HepG2 (cell line): Measurements from ENCODE around the gene ATP1A1. TPM values are rescaled to one million over a fixed set of nuclear protein-coding genes. Genes with fewer than 3 reads are reported as not detected.
A peak's percentile ranks its signal among the peaks of the same experiment; 100 is the strongest.

Experiments
- ATAC-seq: fragments of 200-7000 bp; cut with Tn5 transposase; 3 replicates; pipeline ENCODE4 v1.9.1; 2020; ENCODE audit warnings: mild to moderate bottlenecking, moderate library complexity
- BruUV-seq: library from RNA; stranded (reverse); fragments of 400-500 nt; replicated peaks from 2 replicates; lab custom pipeline; 2021; lab: Mats Ljungman, UMichigan
- CTCF ChIA-PET: fragments of 300-600 bp; formaldehyde crosslinking; extraction: SDS; loops from one replicate; lab custom pipeline; 2021; ENCODE audit warnings: low total read pairs, inconsistent platforms, low intra/inter-chr PET ratio; lab: Yijun Ruan, JAX
- POLR2A ChIA-PET: fragments of 350-600 bp; sonication (Branson Sonifier 250); formaldehyde crosslinking; loops from one replicate; lab custom pipeline; 2020; ENCODE audit warnings: antibody characterized with exemption, inconsistent platforms; lab: Yijun Ruan, JAX
- DNase-seq: peaks from one replicate; pipeline ENCODE4 v3.0.0-alpha.2; 2015; ENCODE audit warnings: low spot score
- FAIRE-seq: peaks from 3 replicates; lab custom pipeline; 2011; peaks lifted over from hg19 to GRCh38; lab: Jason Lieb, UNC
- H2AFZ ChIP-seq: one replicate; pipeline ENCODE4 v1.6.1; 2011; ENCODE audit warnings: low read length, inconsistent platforms
- H3K27ac ChIP-seq: fragments of 300-600 bp; 3 replicates; pipeline ENCODE4 v1.8.0; 2011; ENCODE audit warnings: mixed run types, mild to moderate bottlenecking, mixed read lengths, low read length, inconsistent platforms; ENCODE audit not compliant: insufficient read depth; ENCODE audit errors: extremely low read length
- H3K27me3 ChIP-seq, 2 experiments: fragments of 200-600 bp in 1 of 2; 2 replicates in 1 of 2; 3 replicates in 1 of 2; pipeline versions ENCODE4 v1.6.0 to v1.8.0; 2011; ENCODE audit warnings: low read length in 2 of 2, mild to moderate bottlenecking in 2 of 2, moderate library complexity in 2 of 2, inconsistent platforms in 1 of 2; ENCODE audit not compliant: insufficient read depth in 2 of 2, control insufficient read depth in 1 of 2
- H3K36me3 ChIP-seq, 2 experiments: fragments of 200-600 bp in 1 of 2; replicated peaks in 1 of 2; 2 replicates in 1 of 2; 3 replicates in 1 of 2; pipeline versions ENCODE4 v1.5.1 to v1.8.0; 2011; ENCODE audit warnings: low read length in 2 of 2, inconsistent platforms in 1 of 2; ENCODE audit not compliant: insufficient read depth in 2 of 2, control insufficient read depth in 1 of 2
- H3K4me1 ChIP-seq: 2 replicates; pipeline ENCODE4 v1.5.1; 2012; ENCODE audit warnings: low read length, inconsistent platforms; ENCODE audit not compliant: insufficient read depth
- H3K4me2 ChIP-seq: 2 replicates; pipeline ENCODE4 v1.6.0; 2011; ENCODE audit warnings: low read depth, low read length, inconsistent platforms
- H3K4me3 ChIP-seq, 3 experiments: fragments of 200-600 bp in 1 of 3; sonication (generic), shearing (Covaris generic) in 1 of 3; replicated peaks in 1 of 3; 2 replicates each; pipeline ENCODE4 v1.5.1; 2011 to 2016; ENCODE audit warnings: low read length in 3 of 3, inconsistent platforms in 2 of 3, low read depth in 2 of 3, mild to moderate bottlenecking in 2 of 3, control low read depth in 1 of 3, mixed read lengths in 1 of 3; ENCODE audit not compliant: insufficient read depth in 1 of 3
- H3K79me2 ChIP-seq: one replicate; pipeline ENCODE4 v1.6.1; 2011; ENCODE audit warnings: low read length, inconsistent platforms; ENCODE audit not compliant: insufficient read depth
- H3K9ac ChIP-seq: 2 replicates; pipeline ENCODE4 v1.6.0; 2011; ENCODE audit warnings: mild to moderate bottlenecking, low read depth, low read length, inconsistent platforms; ENCODE audit not compliant: insufficient read depth
- H3K9me3 ChIP-seq: 2 replicates; pipeline ENCODE4 v1.5.1; 2012; ENCODE audit warnings: mild to moderate bottlenecking, low read length
- H4K20me1 ChIP-seq: 2 replicates; pipeline ENCODE4 v1.6.0; 2011; ENCODE audit warnings: inconsistent platforms, mild to moderate bottlenecking, low read length, moderate library complexity; ENCODE audit not compliant: insufficient read depth
- KDM2A ChIP-seq: sonication (generic); formaldehyde crosslinking; IDR thresholded peaks from 2 replicates; pipeline ENCODE4 v1.4.0; 2020; ENCODE audit warnings: low read depth, missing genetic modification reagents, borderline replicate concordance
- RBM22 ChIP-seq: fragments of 200-400 bp; formaldehyde crosslinking; optimal IDR thresholded peaks from 2 replicates; pipeline ENCODE3; 2017; ENCODE audit warnings: mild to moderate bottlenecking, low read length, moderate library complexity
- REXO4 ChIP-seq: sonication (generic); formaldehyde crosslinking; IDR thresholded peaks from 2 replicates; pipeline ENCODE4 v1.8.0; 2022; ENCODE audit warnings: missing genetic modification reagents, mild to moderate bottlenecking, borderline replicate concordance
- SSRP1 ChIP-seq: IDR thresholded peaks from 2 replicates; pipeline ENCODE4 v1.6.1; 2016; ENCODE audit warnings: control low read depth
- SYNCRIP ChIP-seq: fragments of 200-400 bp; formaldehyde crosslinking; IDR thresholded peaks from 2 replicates; pipeline ENCODE4 v1.6.1; 2018; ENCODE audit warnings: mild to moderate bottlenecking, low read depth, low read length; ENCODE audit not compliant: insufficient read depth
- TAF1 ChIP-seq: sonication (generic); formaldehyde crosslinking; IDR thresholded peaks from 2 replicates; pipeline ENCODE4 v1.4.0; 2020; ENCODE audit warnings: missing genetic modification reagents
- ZNF317 ChIP-seq: sonication (generic); formaldehyde crosslinking; IDR thresholded peaks from 2 replicates; pipeline ENCODE4 v1.5.0; 2020; ENCODE audit warnings: mild to moderate bottlenecking, missing genetic modification reagents
- ZNF331 ChIP-seq: sonication (generic); formaldehyde crosslinking; IDR thresholded peaks from 2 replicates; pipeline ENCODE4 v1.4.0; 2020; ENCODE audit warnings: missing genetic modification reagents
- ZNF775 ChIP-seq: sonication (generic); formaldehyde crosslinking; IDR thresholded peaks from 2 replicates; pipeline ENCODE4 v1.4.0; 2020; ENCODE audit warnings: missing genetic modification reagents, mild to moderate bottlenecking, moderate library complexity, borderline replicate concordance
- WGBS: methylation state at CpG from one replicate; pipeline ENCODE4 v1.1.6; 2017; ENCODE audit warnings: low lambda C conversion rate; 5-methylcytosine and 5-hydroxymethylcytosine counted together
- in situ Hi-C: cut with HindIII; loops from 2 replicates; pipeline ENCODE4 v1.10.0; 2017; ENCODE audit warnings: low pct_unique_long_range_greater_than_20kb; ENCODE audit not compliant: extremely low pct_ligation_motif_present
- intact Hi-C: fragments of 100-400 bp; cut with micrococcal nuclease; formaldehyde crosslinking; loops from one replicate; pipeline ENCODE4 v1.10.0; 2022; ENCODE audit not compliant: unreplicated experiment
- polyA plus RNA-seq, 8 experiments: library from polyadenylated mRNA; depleted of rRNA in 3 of 8; stranded (reverse) in 7 of 8; unstranded in 1 of 8; fragments of >200 nt; fragmentation: Illumina TruSeq in 4 of 8; extraction: Trizol in 4 of 8; gene quantifications; 2 replicates each; pipeline versions ENCODE4 v1.2.1 to v1.2.3, GENCODE V29; 2011 to 2016; ENCODE audit warnings: low read depth in 4 of 8, missing spikeins in 1 of 8, mixed read lengths in 1 of 8; ENCODE audit not compliant: insufficient read depth in 1 of 8
- total RNA-seq, 5 experiments: library from RNA; depleted of rRNA; stranded (reverse); fragments of >200 nt; fragmentation: Illumina TruSeq; extraction: Trizol; gene quantifications; 2 replicates each; pipeline ENCODE4 v1.2.3, GENCODE V29; 2016; ENCODE audit warnings: low read depth in 1 of 5
- TF ChIP-seq, protein P1 (sequence below): sonication (generic); formaldehyde crosslinking; IDR thresholded peaks from 2 replicates; pipeline ENCODE4 v1.4.0; 2020; ENCODE audit warnings: missing genetic modification reagents

Gene ATP1A1
- total and polyA plus RNA-seq, 2 of the 13 experiments (the other 11 are each of a cell fraction or from before 2014, with no cell fraction given), result 280 to 705 TPM

DNA sequence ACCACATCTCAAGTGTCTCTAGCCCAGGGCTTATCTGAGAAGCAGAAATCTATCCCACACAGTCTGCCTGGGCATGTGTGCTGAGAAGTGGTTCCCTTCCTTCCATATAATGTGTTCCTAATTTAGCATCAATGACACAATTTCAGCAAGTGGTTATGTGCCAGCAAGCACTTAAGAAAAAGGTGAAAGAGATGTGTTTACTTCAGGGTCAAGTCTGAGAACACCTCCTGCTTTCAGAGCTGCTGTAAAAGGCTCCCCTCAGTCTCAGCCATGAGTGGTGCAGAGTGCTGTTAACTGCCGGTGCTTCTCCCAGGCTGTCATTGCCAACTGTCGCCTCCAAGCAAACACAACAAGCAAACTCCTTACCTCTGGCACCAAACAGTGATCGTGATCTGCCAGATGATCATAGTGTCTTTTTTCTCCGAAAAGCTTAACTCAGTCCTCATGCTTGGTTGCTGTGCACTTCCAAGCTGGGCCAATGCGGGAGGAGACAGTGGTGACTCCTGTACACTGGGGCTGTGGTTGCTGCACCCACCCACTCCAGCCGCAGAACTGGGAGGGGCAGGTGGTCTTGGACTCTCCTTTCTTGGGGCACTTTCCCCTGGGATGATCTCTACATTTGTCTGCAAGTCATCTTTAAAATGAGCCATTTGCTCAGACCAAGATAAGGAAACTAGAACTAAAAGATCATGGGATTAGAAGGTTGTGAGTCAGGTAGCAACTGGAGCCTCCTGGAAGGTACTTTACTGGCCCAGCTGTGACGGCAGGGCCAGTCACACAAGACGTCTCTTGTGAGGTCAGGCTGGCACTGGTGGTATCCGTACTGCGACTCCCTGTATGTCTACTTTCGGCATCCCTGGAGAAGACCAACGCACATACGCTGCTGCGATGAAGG, 32.4 kb downstream of the ATP1A1 start (continued):
- TF ChIP-seq SYNCRIP (no peak), KDM2A (CRISPR knock-in tag) (0 out of 2 replicates have a peak, but pooled peaks have one; percentile 25)
- TF ChIP-seq, all 625 proteins: peak for 4

DNA sequence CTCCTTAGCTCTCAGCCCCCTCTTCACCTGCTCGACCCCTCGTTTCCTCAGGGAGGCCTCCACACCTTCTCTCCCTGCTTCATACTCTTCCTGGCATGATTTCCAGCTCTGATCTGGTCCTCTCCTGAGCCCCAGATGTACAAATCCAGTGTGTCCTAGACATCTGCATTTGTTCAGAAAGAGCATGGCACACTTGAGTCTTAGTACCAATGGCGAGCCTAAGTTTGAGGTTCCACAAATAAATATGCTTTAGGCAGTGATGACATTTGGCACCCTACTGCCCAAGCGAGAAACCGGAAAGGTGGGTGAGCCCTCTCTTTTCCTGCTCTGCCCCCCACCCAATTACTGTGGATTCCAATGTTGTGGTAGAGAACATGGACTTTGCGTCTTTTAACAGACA, 34.0 kb downstream of the ATP1A1 start:
- ChIA-PET POLR2A (interaction anchor here (1.4 to 5.7 kb wide), 4 partner anchors 11 to 78 kb away, joined by 3 to 35 read pairs (median 6); no protein-coding TSS in a partner anchor), CTCF (no interaction called here)
- no TSS peak for BruUV-seq
- Histone ChIP-seq H3K79me2 (no peaks in the 10 kb centered on the region), H3K4me3 (no peak overlapping the region), H3K27me3 (no peaks in the 10 kb centered on the region), H2AFZ (no peak overlapping the region), H4K20me1 (no peaks in the 10 kb centered on the region), H3K9ac (no peak overlapping the region), H3K36me3 (peaks cover 28 to 53% of the 10 kb centered on the region in 2 experiments), H3K27ac (no peak overlapping the region), H3K9me3 (no peaks in the 10 kb centered on the region), H3K4me1 (peaks cover 13% of the 10 kb centered on the region), H3K4me2 (no peak overlapping the region)
- ATAC-seq (no peak), DNase-seq (no peak), FAIRE-seq (no peak)
- WGBS, result 97% methylated on average over 6 of the region's 6 CpGs
- in situ Hi-C loops, result loop anchor here (10.0 kb wide), 1 partner anchor 78 kb away; no protein-coding TSS in a partner anchor
- intact Hi-C loops, result no loop called here
- TF ChIP-seq, protein P1, sequence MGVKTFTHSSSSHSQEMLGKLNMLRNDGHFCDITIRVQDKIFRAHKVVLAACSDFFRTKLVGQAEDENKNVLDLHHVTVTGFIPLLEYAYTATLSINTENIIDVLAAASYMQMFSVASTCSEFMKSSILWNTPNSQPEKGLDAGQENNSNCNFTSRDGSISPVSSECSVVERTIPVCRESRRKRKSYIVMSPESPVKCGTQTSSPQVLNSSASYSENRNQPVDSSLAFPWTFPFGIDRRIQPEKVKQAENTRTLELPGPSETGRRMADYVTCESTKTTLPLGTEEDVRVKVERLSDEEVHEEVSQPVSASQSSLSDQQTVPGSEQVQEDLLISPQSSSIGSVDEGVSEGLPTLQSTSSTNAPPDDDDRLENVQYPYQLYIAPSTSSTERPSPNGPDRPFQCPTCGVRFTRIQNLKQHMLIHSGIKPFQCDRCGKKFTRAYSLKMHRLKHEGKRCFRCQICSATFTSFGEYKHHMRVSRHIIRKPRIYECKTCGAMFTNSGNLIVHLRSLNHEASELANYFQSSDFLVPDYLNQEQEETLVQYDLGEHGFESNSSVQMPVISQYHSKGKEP, result no peak
- TF ChIP-seq TAF1, result no peak
- TF ChIP-seq SSRP1 (CRISPR knock-in tag), result no peak
- no peak for TF ChIP-seq ZNF331
- TF ChIP-seq ZNF317 (CRISPR knock-in tag), result no peak
- TF ChIP-seq ZNF775 (CRISPR knock-in tag), result no peak
- peak; percentile 53 for TF ChIP-seq RBM22
- no peak for TF ChIP-seq REXO4 (CRISPR knock-in tag)
